CD4-positive, alpha-beta T cell treated with Interferon alpha-2 for 1 hour (primary cell): ENCODE measurements around the gene SSU72.
"Not testable (repeated sequence)": the region's sequence is repeated elsewhere in the genome, so short reads cannot be mapped to it uniquely, and the experiment has no call there.

Source experiments
- DNase-seq, 2 donors: peaks; one replicate each; pipeline ENCODE4 v3.0.0-alpha.2; 2020 to 2022

Gene SSU72

GRCh38 chr1:1556961-1557360 lies 17.7 kb downstream of the SSU72 start:
- not testable (repeated sequence) for DNase-seq

GRCh38 chr1:1556505-1556904 lies 18.2 kb downstream of the SSU72 start:
- no peak for DNase-seq

GRCh38 chr1:1554926-1555915 lies 19.4 kb downstream of the SSU72 start:
- no peak for DNase-seq

GRCh38 chr1:1554550-1554925 lies 20.1 kb downstream of the SSU72 start:
- DNase-seq, result no peak

- DNase-seq, result no peak
These were observed 20.7 kb downstream of the SSU72 start for GRCh38 chr1:1553821-1554494.

- DNase-seq, result no peak
These were observed 22.4 kb downstream of the SSU72 start for GRCh38 chr1:1552263-1552639.

- DNase-seq, result no peak
These were observed 23.0 kb downstream of the SSU72 start for GRCh38 chr1:1551524-1552262.

- DNase-seq, result no peak
These were observed 23.9 kb downstream of the SSU72 start for GRCh38 chr1:1550591-1551432.

GRCh38 chr1:1550087-1550486 lies 24.6 kb downstream of the SSU72 start:
- DNase-seq, result no peak

GRCh38 chr1:1548591-1548990 lies 26.1 kb downstream of the SSU72 start:
- no peak for DNase-seq

- DNase-seq, result no peak
These were observed 27.2 kb downstream of the SSU72 start for GRCh38 chr1:1547476-1547875.

GRCh38 chr1:1547011-1547410 lies 27.7 kb downstream of the SSU72 start:
- DNase-seq, result no peak

- no peak for DNase-seq
These were observed 28.5 kb downstream of the SSU72 start for GRCh38 chr1:1545946-1546737.

- no peak for DNase-seq
These were observed 30.1 kb downstream of the SSU72 start for GRCh38 chr1:1544544-1544943.

GRCh38 chr1:1543706-1544099 lies 31.0 kb downstream of the SSU72 start:
- DNase-seq, result no peak

GRCh38 chr1:1542766-1543705 lies 31.6 kb downstream of the SSU72 start:
- peak in 1 of 2 donors; percentile 24 for DNase-seq

- no peak for DNase-seq
These were observed 32.5 kb downstream of the SSU72 start for GRCh38 chr1:1541956-1542765.

- DNase-seq, result no peak
These were observed 33.6 kb downstream of the SSU72 start for GRCh38 chr1:1540818-1541628.
